Thyroid gland (tissue), 4 donors: ENCODE data around the gene KCNH1. TPM values are rescaled to one million over a fixed set of nuclear protein-coding genes. Genes with fewer than 3 reads are reported as not detected.
"Not testable (repeated sequence)": the region's sequence is repeated elsewhere in the genome, so short reads cannot be mapped to it uniquely, and the experiment has no call there.

Experiments
- DNase-seq, 2 donors: peaks; one replicate each; pipeline ENCODE4 v3.0.0-alpha.2; 2019
- H3K27ac ChIP-seq, 3 donors: fragments of 200-600 bp; sonication (generic); 1 replicate in 2 of 3; 2 replicates in 1 of 3; pipeline ENCODE4 v1.5.1; 2016 to 2019; ENCODE audit warnings: mild to moderate bottlenecking in 1 of 3, moderate library complexity in 1 of 3
- H3K27me3 ChIP-seq: fragments of 200-600 bp; sonication (generic); one replicate; pipeline ENCODE4 v1.5.1; 2019
- H3K36me3 ChIP-seq, 2 donors: fragments of 200-600 bp; sonication (generic); one replicate each; pipeline ENCODE4 v1.5.1; 2016 to 2019
- H3K4me1 ChIP-seq, 2 donors: fragments of 200-600 bp; sonication (generic); one replicate each; pipeline ENCODE4 v1.5.1; 2017 to 2019
- H3K4me3 ChIP-seq, 3 donors: fragments of 200-600 bp; sonication (generic); replicated peaks in 1 of 3; 1 replicate in 2 of 3; 2 replicates in 1 of 3; pipeline ENCODE4 v1.5.1; 2016; ENCODE audit warnings: mild to moderate bottlenecking in 1 of 3
- H3K9me3 ChIP-seq: fragments of 200-600 bp; sonication (generic); one replicate; pipeline ENCODE4 v1.5.1; 2017
- POLR2A ChIP-seq, 2 donors: fragments of 450-650 bp; IDR thresholded peaks; one replicate each; pipeline ENCODE4 v1.6.1; 2017; ENCODE audit warnings: antibody characterized with exemption in 2 of 2, mild to moderate bottlenecking in 2 of 2, moderate library complexity in 1 of 2
- WGBS, 2 donors: methylation state at CpG; one replicate each; pipeline ENCODE4 v1.1.5; 2017; 5-methylcytosine and 5-hydroxymethylcytosine counted together
- intact Hi-C: fragments of 100-400 bp; cut with DNase I; formaldehyde crosslinking; loops from one replicate; pipeline ENCODE4 v1.15.1; 2023
- total RNA-seq, 4 donors: library from RNA; depleted of rRNA; stranded (reverse); fragments of >200 nt; gene quantifications; one replicate each; pipeline ENCODE4 v1.2.3, GENCODE V29; 2016
- TF ChIP-seq, protein P1 (sequence below), 6 experiments: fragments of 200-600 bp in 3 of 6; fragments of 450-650 bp in 3 of 6; sonication (generic) in 3 of 6; IDR thresholded peaks; one replicate each; pipeline ENCODE4 v1.5.1; 2016 to 2019; ENCODE audit warnings: antibody characterized with exemption in 6 of 6, mild to moderate bottlenecking in 2 of 6, inconsistent platforms in 1 of 6, moderate library complexity in 1 of 6

KCNH1 gene
- total RNA-seq, 4 donors from 2014 or later = 1.3 TPM; not detected in 2

- WGBS, 2 donors = 65% methylated on average over 5 to 6 of the region's 7 CpGs
- DNase-seq = no peak
- TF ChIP-seq POLR2A (IDR thresholded peaks at IDR 0.05) = no peak
- TF ChIP-seq, protein P1, sequence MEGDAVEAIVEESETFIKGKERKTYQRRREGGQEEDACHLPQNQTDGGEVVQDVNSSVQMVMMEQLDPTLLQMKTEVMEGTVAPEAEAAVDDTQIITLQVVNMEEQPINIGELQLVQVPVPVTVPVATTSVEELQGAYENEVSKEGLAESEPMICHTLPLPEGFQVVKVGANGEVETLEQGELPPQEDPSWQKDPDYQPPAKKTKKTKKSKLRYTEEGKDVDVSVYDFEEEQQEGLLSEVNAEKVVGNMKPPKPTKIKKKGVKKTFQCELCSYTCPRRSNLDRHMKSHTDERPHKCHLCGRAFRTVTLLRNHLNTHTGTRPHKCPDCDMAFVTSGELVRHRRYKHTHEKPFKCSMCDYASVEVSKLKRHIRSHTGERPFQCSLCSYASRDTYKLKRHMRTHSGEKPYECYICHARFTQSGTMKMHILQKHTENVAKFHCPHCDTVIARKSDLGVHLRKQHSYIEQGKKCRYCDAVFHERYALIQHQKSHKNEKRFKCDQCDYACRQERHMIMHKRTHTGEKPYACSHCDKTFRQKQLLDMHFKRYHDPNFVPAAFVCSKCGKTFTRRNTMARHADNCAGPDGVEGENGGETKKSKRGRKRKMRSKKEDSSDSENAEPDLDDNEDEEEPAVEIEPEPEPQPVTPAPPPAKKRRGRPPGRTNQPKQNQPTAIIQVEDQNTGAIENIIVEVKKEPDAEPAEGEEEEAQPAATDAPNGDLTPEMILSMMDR (IDR thresholded peaks at IDR 0.05) = no peak
Observed at GRCh38 chr1:211066781-211067384, 67.1 kb downstream of the KCNH1 start.

DNA sequence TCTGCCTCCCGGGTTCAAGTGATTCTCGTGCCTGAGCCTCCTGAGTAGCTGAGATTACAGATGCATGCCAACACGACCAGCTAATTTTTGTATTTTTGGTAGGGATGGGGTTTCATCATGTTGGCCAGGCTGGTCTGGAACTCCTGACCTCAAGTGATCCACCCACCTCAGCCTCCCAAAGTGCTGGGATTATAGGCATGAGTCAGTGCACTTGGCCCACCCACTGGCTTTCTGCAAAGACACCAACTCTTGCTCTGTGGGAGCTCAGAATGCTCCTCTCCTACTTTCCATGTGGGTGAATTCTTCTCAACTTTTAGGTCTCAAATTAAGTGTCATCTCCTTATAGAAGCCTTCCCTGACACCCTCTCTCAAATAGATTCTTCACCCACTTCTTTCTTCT is 92.1 kb downstream of the KCNH1 start:
- DNase-seq, H3K36me3 ChIP-seq, H3K27ac ChIP-seq, H3K4me3 ChIP-seq, intact Hi-C loops, H3K9me3 ChIP-seq, H3K4me1 ChIP-seq, H3K27me3 ChIP-seq: not testable (repeated sequence)
- 67 to 73% methylated on average over 3 of the region's 3 CpGs for WGBS, 2 donors

More at GRCh38 chr1:211066781-211067384, 67.1 kb downstream of the KCNH1 start:
- intact Hi-C loops = no loop called here
- no peaks in the 10 kb centered on the region for H3K4me1 ChIP-seq
- no peaks in the 10 kb centered on the region for H3K36me3 ChIP-seq
- no peaks in the 10 kb centered on the region for H3K27me3 ChIP-seq
- no peak overlapping the region for H3K4me3 ChIP-seq
- no peaks in the 10 kb centered on the region for H3K9me3 ChIP-seq
- no peak overlapping the region for H3K27ac ChIP-seq

GRCh38 chr1:211037095-211037494 is 96.9 kb downstream of the KCNH1 start:
- intact Hi-C loops = no loop called here
- TF ChIP-seq, protein P1 (IDR thresholded peaks at IDR 0.05) = no peak
- TF ChIP-seq POLR2A (IDR thresholded peaks at IDR 0.05) = no peak
- H3K9me3 ChIP-seq = no peaks in the 10 kb centered on the region
- WGBS, 2 donors = 83 to 92% methylated on average over 2 of the region's 2 CpGs
- no peak for DNase-seq
- no peaks in the 10 kb centered on the region for H3K27me3 ChIP-seq
- no peak overlapping the region for H3K4me3 ChIP-seq
- no peaks in the 10 kb centered on the region for H3K36me3 ChIP-seq
- H3K27ac ChIP-seq = no peak overlapping the region
- H3K4me1 ChIP-seq = no peaks in the 10 kb centered on the region

DNA sequence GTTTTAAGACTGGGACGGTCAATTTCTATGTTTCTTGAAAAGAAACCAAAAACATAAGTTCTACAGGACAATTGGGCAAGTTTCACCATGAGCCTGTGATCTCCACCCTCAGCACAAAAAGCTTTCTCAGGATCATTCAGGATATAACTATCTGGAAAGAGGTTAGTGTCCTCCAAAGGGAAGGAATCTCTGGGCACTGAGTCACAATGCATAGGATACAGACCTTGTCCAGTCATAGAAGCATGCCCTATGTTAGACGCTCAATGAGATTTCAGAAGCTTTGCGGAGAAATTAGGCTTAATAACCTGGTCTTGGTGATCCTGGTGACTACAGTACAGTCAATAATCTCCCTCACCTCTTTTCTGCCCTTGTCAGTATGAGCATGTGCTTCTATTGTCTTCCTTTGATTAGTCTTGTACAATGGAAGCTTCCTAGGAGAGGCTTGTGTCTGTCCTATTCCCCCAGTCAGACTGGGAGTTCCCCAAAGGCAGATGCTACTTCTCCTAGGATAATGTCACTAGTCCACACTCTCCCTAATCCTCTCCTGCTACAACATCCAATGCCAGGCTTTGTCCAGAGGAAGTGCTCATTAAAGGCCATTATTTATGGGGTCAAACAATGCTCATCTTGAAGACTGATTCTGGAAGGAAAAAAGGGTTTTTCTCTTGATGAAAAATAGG is 97.4 kb downstream of the KCNH1 start:
- intact Hi-C loops = no loop called here
- Histone ChIP-seq H3K27ac (no peak overlapping the region), H3K4me3 (no peak overlapping the region), H3K9me3 (no peaks in the 10 kb centered on the region), H3K4me1 (no peaks in the 10 kb centered on the region), H3K27me3 (no peaks in the 10 kb centered on the region), H3K36me3 (no peaks in the 10 kb centered on the region)
- no peak for DNase-seq
- WGBS, 2 donors = 86 to 94% methylated on average over 3 of the region's 3 CpGs
- TF ChIP-seq, protein P1 (IDR thresholded peaks at IDR 0.05) = no peak
- TF ChIP-seq POLR2A (IDR thresholded peaks at IDR 0.05) = no peak

GRCh38 chr1:211035821-211036380 is 98.0 kb downstream of the KCNH1 start:
- Histone ChIP-seq H3K4me3 (no peak overlapping the region), H3K36me3 (no peaks in the 10 kb centered on the region), H3K4me1 (no peaks in the 10 kb centered on the region), H3K27ac (no peak overlapping the region), H3K27me3 (no peaks in the 10 kb centered on the region), H3K9me3 (no peaks in the 10 kb centered on the region)
- intact Hi-C loops = no loop called here
- 95 to 98% methylated on average over 3 of the region's 3 CpGs for WGBS, 2 donors
- no peak for DNase-seq
- no peak for TF ChIP-seq POLR2A (IDR thresholded peaks at IDR 0.05)
- TF ChIP-seq, protein P1 (IDR thresholded peaks at IDR 0.05) = no peak
